ENCODE data around the gene MRPS31.

- TF ChIP-seq, protein P1, sequence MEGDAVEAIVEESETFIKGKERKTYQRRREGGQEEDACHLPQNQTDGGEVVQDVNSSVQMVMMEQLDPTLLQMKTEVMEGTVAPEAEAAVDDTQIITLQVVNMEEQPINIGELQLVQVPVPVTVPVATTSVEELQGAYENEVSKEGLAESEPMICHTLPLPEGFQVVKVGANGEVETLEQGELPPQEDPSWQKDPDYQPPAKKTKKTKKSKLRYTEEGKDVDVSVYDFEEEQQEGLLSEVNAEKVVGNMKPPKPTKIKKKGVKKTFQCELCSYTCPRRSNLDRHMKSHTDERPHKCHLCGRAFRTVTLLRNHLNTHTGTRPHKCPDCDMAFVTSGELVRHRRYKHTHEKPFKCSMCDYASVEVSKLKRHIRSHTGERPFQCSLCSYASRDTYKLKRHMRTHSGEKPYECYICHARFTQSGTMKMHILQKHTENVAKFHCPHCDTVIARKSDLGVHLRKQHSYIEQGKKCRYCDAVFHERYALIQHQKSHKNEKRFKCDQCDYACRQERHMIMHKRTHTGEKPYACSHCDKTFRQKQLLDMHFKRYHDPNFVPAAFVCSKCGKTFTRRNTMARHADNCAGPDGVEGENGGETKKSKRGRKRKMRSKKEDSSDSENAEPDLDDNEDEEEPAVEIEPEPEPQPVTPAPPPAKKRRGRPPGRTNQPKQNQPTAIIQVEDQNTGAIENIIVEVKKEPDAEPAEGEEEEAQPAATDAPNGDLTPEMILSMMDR (IDR thresholded peaks at IDR 0.05), result no peak
- no peak for TF ChIP-seq POLR2A (IDR thresholded peaks at IDR 0.05)
These were observed 23.7 kb upstream of the MRPS31 start for GRCh38 chr13:40794414-40795368.

Data from heart left ventricle (tissue), 13 donors.